ENCODE measurements around the gene TMEM200C.
"Not testable (repeated sequence)": the region's sequence is repeated elsewhere in the genome, so short reads cannot be mapped to it uniquely, and the experiment has no call there.

Gene TMEM200C

GRCh38 chr18:5891184-5891853, 4.0 kb downstream of the TMEM200C start:
- no peak for DNase-seq

GRCh38 chr18:5890331-5891183, 4.8 kb downstream of the TMEM200C start:
- DNase-seq = peak; percentile 47

GRCh38 chr18:5885361-5885760, 10.0 kb downstream of the TMEM200C start:
- no peak for DNase-seq

GRCh38 chr18:5884375-5884774, 10.9 kb downstream of the TMEM200C start:
- no peak for DNase-seq

GRCh38 chr18:5879479-5879882, 15.8 kb downstream of the TMEM200C start:
- DNase-seq = no peak

GRCh38 chr18:5876891-5877290, 18.4 kb downstream of the TMEM200C start:
- DNase-seq = no peak

- DNase-seq = no peak
These were observed 21.0 kb downstream of the TMEM200C start for GRCh38 chr18:5874336-5874735.

- no peak for DNase-seq
These were observed 22.4 kb downstream of the TMEM200C start for GRCh38 chr18:5872886-5873285.

GRCh38 chr18:5871426-5871825, 23.9 kb downstream of the TMEM200C start:
- no peak for DNase-seq

- no peak for DNase-seq
These were observed 27.0 kb downstream of the TMEM200C start for GRCh38 chr18:5868218-5868854.

- DNase-seq = no peak
These were observed 29.8 kb downstream of the TMEM200C start for GRCh38 chr18:5865521-5865920.

- not testable (repeated sequence) for DNase-seq
These were observed 33.2 kb downstream of the TMEM200C start for GRCh38 chr18:5862127-5862526.

GRCh38 chr18:5857180-5857579, 38.1 kb downstream of the TMEM200C start:
- DNase-seq = no peak

GRCh38 chr18:5853253-5853652, 42.1 kb downstream of the TMEM200C start:
- DNase-seq = no peak

- no peak for DNase-seq
These were observed 43.3 kb downstream of the TMEM200C start for GRCh38 chr18:5851998-5852397.

- no peak for DNase-seq
These were observed 52.7 kb downstream of the TMEM200C start for GRCh38 chr18:5842653-5843052.

GRCh38 chr18:5841518-5841917, 53.8 kb downstream of the TMEM200C start:
- DNase-seq = no peak

- DNase-seq = no peak
These were observed 54.8 kb downstream of the TMEM200C start for GRCh38 chr18:5840547-5840946.

GRCh38 chr18:5840025-5840424, 55.3 kb downstream of the TMEM200C start:
- DNase-seq = no peak

GRCh38 chr18:5839102-5839501, 56.2 kb downstream of the TMEM200C start:
- DNase-seq = no peak

Data from CD4-positive, alpha-beta T cell treated with Interleukin-17A for 4 hours (primary cell).